WTC11 (cell line): ENCODE measurements around the gene CPT1C. TPM values are rescaled to one million over a fixed set of nuclear protein-coding genes. Genes with fewer than 3 reads are reported as not detected.

Experiments used
- ATAC-seq: fragments of 200-7000 bp; cut with Tn5 transposase; 2 replicates; pipeline ENCODE4 v1.10.0; 2021; ENCODE audit warnings: mild to moderate bottlenecking, moderate library complexity
- CTCF ChIA-PET: fragments of 300-600 bp; sonication (Branson Sonifier 250); formaldehyde crosslinking; loops from one replicate; lab custom pipeline; 2021; ENCODE audit warnings: antibody characterized with exemption; lab: Charles Lee
- POLR2A ChIA-PET: fragments of 350-600 bp; sonication (Branson Sonifier 250); formaldehyde crosslinking; loops from one replicate; lab custom pipeline; 2021; ENCODE audit warnings: antibody characterized with exemption; lab: Charles Lee
- DNase-seq: peaks from one replicate; pipeline ENCODE4 v3.0.0; 2021; ENCODE audit warnings: low spot score
- H3K27ac Mint-ChIP-seq: 2 replicates; pipeline ENCODE4 v1.8.0; 2021; ENCODE audit warnings: mixed read lengths
- H3K27me3 Mint-ChIP-seq: 2 replicates; pipeline ENCODE4 v1.8.0; 2021; ENCODE audit warnings: low read depth, mild to moderate bottlenecking, moderate library complexity, mixed read lengths
- H3K36me3 Mint-ChIP-seq: 2 replicates; pipeline ENCODE4 v1.8.0; 2021; ENCODE audit warnings: mixed read lengths
- H3K4me1 Mint-ChIP-seq: 2 replicates; pipeline ENCODE4 v1.8.0; 2022; ENCODE audit warnings: mixed read lengths
- H3K4me3 Mint-ChIP-seq: 2 replicates; pipeline ENCODE4 v1.8.0; 2021; ENCODE audit warnings: mild to moderate bottlenecking, moderate library complexity, mixed read lengths
- H3K9me3 Mint-ChIP-seq: 2 replicates; pipeline ENCODE4 v1.8.0; 2021; ENCODE audit warnings: mixed read lengths
- MYBL2 ChIP-seq: sonication (generic); formaldehyde crosslinking; IDR thresholded peaks from 2 replicates; pipeline ENCODE4 v1.8.1; 2023; ENCODE audit warnings: mild to moderate bottlenecking, moderate library complexity, missing genetic modification reagents
- NFYB ChIP-seq: sonication (generic); formaldehyde crosslinking; conservative IDR thresholded peaks from 2 replicates; pipeline ENCODE4 v1.8.0; 2022; ENCODE audit warnings: low read depth, missing genetic modification reagents
- NR1H2 ChIP-seq: sonication (generic); formaldehyde crosslinking; IDR thresholded peaks from 2 replicates; pipeline ENCODE4 v1.9.0; 2021; ENCODE audit warnings: mild to moderate bottlenecking, moderate library complexity, missing genetic modification reagents
- PRRX2 ChIP-seq: fragments of 250-450 bp; sonication (Bioruptor Pico); IDR thresholded peaks from 2 replicates; pipeline ENCODE4 v1.8.0; 2021; ENCODE audit warnings: mild to moderate bottlenecking
- RELA ChIP-seq: sonication (generic); formaldehyde crosslinking; IDR thresholded peaks from 2 replicates; pipeline ENCODE4 v1.8.1; 2022; ENCODE audit warnings: missing genetic modification reagents, mild to moderate bottlenecking, borderline replicate concordance
- SMAD4 ChIP-seq: sonication (generic); formaldehyde crosslinking; IDR thresholded peaks from 2 replicates; pipeline ENCODE4 v1.8.0; 2022; ENCODE audit warnings: mild to moderate bottlenecking, missing genetic modification reagents
- SP1 ChIP-seq: sonication (generic); formaldehyde crosslinking; conservative IDR thresholded peaks from 2 replicates; pipeline ENCODE4 v1.8.1; 2022; ENCODE audit warnings: missing genetic modification reagents
- TEAD4 ChIP-seq: sonication (generic); formaldehyde crosslinking; IDR thresholded peaks from 2 replicates; pipeline ENCODE4 v1.8.0; 2022; ENCODE audit warnings: mild to moderate bottlenecking, missing genetic modification reagents
- ZBTB21 ChIP-seq: sonication (generic); formaldehyde crosslinking; IDR thresholded peaks from 2 replicates; pipeline ENCODE4 v1.8.1; 2023; ENCODE audit warnings: mild to moderate bottlenecking, missing genetic modification reagents, borderline replicate concordance
- ZNF121 ChIP-seq: sonication (generic); formaldehyde crosslinking; IDR thresholded peaks from 2 replicates; pipeline ENCODE4 v1.8.0; 2023; ENCODE audit warnings: missing genetic modification reagents
- ZNF138 ChIP-seq: sonication (generic); formaldehyde crosslinking; conservative IDR thresholded peaks from 2 replicates; pipeline ENCODE4 v1.8.1; 2022; ENCODE audit warnings: mild to moderate bottlenecking, moderate library complexity, missing genetic modification reagents
- ZNF219 ChIP-seq: sonication (generic); formaldehyde crosslinking; IDR thresholded peaks from 2 replicates; pipeline ENCODE4 v1.8.0; 2023; ENCODE audit warnings: missing genetic modification reagents, mild to moderate bottlenecking, borderline replicate concordance
- ZNF232 ChIP-seq: sonication (generic); formaldehyde crosslinking; IDR thresholded peaks from 2 replicates; pipeline ENCODE4 v1.8.0; 2022; ENCODE audit warnings: mild to moderate bottlenecking, missing genetic modification reagents
- ZNF396 ChIP-seq: fragments of 250-450 bp; sonication (Bioruptor Pico); IDR thresholded peaks from 2 replicates; pipeline ENCODE4 v1.8.0; 2021; ENCODE audit warnings: mild to moderate bottlenecking, moderate library complexity, borderline replicate concordance
- ZNF512 ChIP-seq: sonication (generic); formaldehyde crosslinking; IDR thresholded peaks from 2 replicates; pipeline ENCODE4 v1.8.1; 2022; ENCODE audit warnings: missing genetic modification reagents, borderline replicate concordance
- ZSCAN18 ChIP-seq: fragments of 250-450 bp; sonication (Bioruptor Pico); IDR thresholded peaks from 2 replicates; pipeline ENCODE4 v2.1.2; 2022; ENCODE audit warnings: mild to moderate bottlenecking, moderate library complexity
- total RNA-seq: library from RNA; stranded (reverse); gene quantifications from 3 replicates; pipeline ENCODE4 v1.2.3, GENCODE V29; 2021
- TF ChIP-seq, protein P1 (sequence below): sonication (generic); formaldehyde crosslinking; IDR thresholded peaks from 2 replicates; pipeline ENCODE4 v1.8.0; 2022; ENCODE audit warnings: mild to moderate bottlenecking, missing genetic modification reagents
- TF ChIP-seq, protein P2 (sequence below): sonication (generic); formaldehyde crosslinking; conservative IDR thresholded peaks from 2 replicates; pipeline ENCODE4 v1.8.1; 2022; ENCODE audit warnings: mild to moderate bottlenecking, missing genetic modification reagents
- TF ChIP-seq, protein P3 (sequence below): fragments of 250-450 bp; sonication (Bioruptor Pico); IDR thresholded peaks from 2 replicates; pipeline ENCODE4 v1.9.0; 2021; ENCODE audit warnings: mild to moderate bottlenecking, borderline replicate concordance
- TF ChIP-seq, protein P4 (sequence below): sonication (generic); formaldehyde crosslinking; IDR thresholded peaks from 2 replicates; pipeline ENCODE4 v1.8.1; 2022; ENCODE audit warnings: mild to moderate bottlenecking, missing genetic modification reagents, moderate library complexity, borderline replicate concordance
- TF ChIP-seq, protein P5 (sequence below): sonication (generic); formaldehyde crosslinking; IDR thresholded peaks from 2 replicates; pipeline ENCODE4 v1.8.1; 2023; ENCODE audit warnings: mild to moderate bottlenecking, missing genetic modification reagents, moderate library complexity
- TF ChIP-seq, protein P6 (sequence below): sonication (generic); formaldehyde crosslinking; IDR thresholded peaks from 2 replicates; pipeline ENCODE4 v1.8.0; 2022; ENCODE audit warnings: mild to moderate bottlenecking, missing genetic modification reagents

The CPT1C gene
- total RNA-seq, 1 experiment from 2014 or later: 74.6 TPM

- TF ChIP-seq ZNF121 (0 out of 2 replicates have a peak, but pooled peaks have one; percentile 8), NR1H2 (CRISPR knock-in tag) (no peak), ZNF512 (CRISPR knock-in tag) (no peak), ZNF219 (CRISPR knock-in tag) (no peak), ZNF138 (CRISPR knock-in tag) (no peak), SP1 (peak; percentile 87), ZNF396 (CRISPR knock-in tag) (no peak), ZNF232 (CRISPR knock-in tag) (no peak), ZSCAN18 (CRISPR knock-in tag) (no peak), PRRX2 (CRISPR knock-in tag) (no peak)
- TF ChIP-seq, protein P1, sequence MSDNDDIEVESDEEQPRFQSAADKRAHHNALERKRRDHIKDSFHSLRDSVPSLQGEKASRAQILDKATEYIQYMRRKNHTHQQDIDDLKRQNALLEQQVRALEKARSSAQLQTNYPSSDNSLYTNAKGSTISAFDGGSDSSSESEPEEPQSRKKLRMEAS (CRISPR knock-in tag): peak; percentile 89
- TF ChIP-seq, protein P2, sequence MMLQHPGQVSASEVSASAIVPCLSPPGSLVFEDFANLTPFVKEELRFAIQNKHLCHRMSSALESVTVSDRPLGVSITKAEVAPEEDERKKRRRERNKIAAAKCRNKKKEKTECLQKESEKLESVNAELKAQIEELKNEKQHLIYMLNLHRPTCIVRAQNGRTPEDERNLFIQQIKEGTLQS: no peak
- TF ChIP-seq, protein P3, sequence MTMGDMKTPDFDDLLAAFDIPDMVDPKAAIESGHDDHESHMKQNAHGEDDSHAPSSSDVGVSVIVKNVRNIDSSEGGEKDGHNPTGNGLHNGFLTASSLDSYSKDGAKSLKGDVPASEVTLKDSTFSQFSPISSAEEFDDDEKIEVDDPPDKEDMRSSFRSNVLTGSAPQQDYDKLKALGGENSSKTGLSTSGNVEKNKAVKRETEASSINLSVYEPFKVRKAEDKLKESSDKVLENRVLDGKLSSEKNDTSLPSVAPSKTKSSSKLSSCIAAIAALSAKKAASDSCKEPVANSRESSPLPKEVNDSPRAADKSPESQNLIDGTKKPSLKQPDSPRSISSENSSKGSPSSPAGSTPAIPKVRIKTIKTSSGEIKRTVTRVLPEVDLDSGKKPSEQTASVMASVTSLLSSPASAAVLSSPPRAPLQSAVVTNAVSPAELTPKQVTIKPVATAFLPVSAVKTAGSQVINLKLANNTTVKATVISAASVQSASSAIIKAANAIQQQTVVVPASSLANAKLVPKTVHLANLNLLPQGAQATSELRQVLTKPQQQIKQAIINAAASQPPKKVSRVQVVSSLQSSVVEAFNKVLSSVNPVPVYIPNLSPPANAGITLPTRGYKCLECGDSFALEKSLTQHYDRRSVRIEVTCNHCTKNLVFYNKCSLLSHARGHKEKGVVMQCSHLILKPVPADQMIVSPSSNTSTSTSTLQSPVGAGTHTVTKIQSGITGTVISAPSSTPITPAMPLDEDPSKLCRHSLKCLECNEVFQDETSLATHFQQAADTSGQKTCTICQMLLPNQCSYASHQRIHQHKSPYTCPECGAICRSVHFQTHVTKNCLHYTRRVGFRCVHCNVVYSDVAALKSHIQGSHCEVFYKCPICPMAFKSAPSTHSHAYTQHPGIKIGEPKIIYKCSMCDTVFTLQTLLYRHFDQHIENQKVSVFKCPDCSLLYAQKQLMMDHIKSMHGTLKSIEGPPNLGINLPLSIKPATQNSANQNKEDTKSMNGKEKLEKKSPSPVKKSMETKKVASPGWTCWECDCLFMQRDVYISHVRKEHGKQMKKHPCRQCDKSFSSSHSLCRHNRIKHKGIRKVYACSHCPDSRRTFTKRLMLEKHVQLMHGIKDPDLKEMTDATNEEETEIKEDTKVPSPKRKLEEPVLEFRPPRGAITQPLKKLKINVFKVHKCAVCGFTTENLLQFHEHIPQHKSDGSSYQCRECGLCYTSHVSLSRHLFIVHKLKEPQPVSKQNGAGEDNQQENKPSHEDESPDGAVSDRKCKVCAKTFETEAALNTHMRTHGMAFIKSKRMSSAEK: no peak
Measured at GRCh38 chr19:49746206-49746958, 55.5 kb downstream of the CPT1C start (continued).

DNA sequence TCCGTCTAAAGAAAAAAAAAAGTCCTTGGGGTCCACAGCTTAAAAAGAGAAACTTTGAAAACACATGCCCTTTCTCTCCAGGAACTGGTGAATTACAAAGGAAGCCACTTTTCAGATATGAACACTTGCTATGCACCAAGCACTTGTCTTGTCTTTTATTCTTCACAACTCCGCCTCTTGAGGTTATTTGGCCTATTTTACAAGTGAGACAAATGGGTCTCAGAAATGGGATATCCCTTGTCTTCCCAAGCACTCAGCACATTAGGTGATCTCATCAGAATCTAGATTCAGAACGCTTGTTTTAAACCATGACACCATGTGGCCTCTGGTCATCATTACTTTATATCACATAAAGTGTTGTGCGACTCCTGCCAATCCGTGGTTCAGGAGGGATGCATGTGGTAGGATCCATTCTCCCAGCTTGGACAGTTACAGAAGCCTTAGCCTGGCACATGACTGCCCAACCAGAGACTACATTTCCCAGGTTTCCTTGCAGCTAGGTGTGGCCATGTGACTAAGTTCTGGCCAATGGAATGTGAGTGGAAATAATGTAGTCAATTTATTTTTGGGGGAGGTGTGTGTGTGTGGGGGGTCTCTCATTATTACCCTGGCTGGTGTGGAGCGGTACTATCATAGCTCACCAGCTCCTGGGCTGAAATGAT lies 58.3 kb downstream of the CPT1C start:
- 0 out of 2 replicates have a peak, but pooled peaks cover 4% of the 10 kb centered on the region for H3K36me3 Mint-ChIP-seq
- CTCF ChIA-PET: interaction anchor here (1.5 to 1.8 kb wide), 2 partner anchors 32 to 203 kb away, joined by 4 to 6 read pairs; no protein-coding TSS in a partner anchor
- POLR2A ChIA-PET: no interaction called here
- no peak overlapping the region for H3K4me3 Mint-ChIP-seq
- ATAC-seq (peak; percentile 15), DNase-seq (no peak)
- H3K27ac Mint-ChIP-seq: 0 out of 2 replicates have a peak overlapping the region, but pooled peaks have one; percentile 0
- peaks cover 15% of the 10 kb centered on the region for H3K9me3 Mint-ChIP-seq
- H3K27me3 Mint-ChIP-seq: peaks cover 20% of the 10 kb centered on the region
- H3K4me1 Mint-ChIP-seq: peaks cover 6% of the 10 kb centered on the region; the same call in 1 of the 2 replicates
- TF ChIP-seq, protein P1 (CRISPR knock-in tag): peak; percentile 38; the same call in 1 of the 2 replicates
- TF ChIP-seq SMAD4 (CRISPR knock-in tag): no peak
- TF ChIP-seq, protein P4, sequence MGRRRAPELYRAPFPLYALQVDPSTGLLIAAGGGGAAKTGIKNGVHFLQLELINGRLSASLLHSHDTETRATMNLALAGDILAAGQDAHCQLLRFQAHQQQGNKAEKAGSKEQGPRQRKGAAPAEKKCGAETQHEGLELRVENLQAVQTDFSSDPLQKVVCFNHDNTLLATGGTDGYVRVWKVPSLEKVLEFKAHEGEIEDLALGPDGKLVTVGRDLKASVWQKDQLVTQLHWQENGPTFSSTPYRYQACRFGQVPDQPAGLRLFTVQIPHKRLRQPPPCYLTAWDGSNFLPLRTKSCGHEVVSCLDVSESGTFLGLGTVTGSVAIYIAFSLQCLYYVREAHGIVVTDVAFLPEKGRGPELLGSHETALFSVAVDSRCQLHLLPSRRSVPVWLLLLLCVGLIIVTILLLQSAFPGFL (CRISPR knock-in tag): no peak
- TF ChIP-seq NFYB: peak; percentile 97
- TF ChIP-seq, protein P5, sequence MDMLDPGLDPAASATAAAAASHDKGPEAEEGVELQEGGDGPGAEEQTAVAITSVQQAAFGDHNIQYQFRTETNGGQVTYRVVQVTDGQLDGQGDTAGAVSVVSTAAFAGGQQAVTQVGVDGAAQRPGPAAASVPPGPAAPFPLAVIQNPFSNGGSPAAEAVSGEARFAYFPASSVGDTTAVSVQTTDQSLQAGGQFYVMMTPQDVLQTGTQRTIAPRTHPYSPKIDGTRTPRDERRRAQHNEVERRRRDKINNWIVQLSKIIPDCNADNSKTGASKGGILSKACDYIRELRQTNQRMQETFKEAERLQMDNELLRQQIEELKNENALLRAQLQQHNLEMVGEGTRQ (CRISPR knock-in tag): peak; percentile 96
- TF ChIP-seq, protein P6, sequence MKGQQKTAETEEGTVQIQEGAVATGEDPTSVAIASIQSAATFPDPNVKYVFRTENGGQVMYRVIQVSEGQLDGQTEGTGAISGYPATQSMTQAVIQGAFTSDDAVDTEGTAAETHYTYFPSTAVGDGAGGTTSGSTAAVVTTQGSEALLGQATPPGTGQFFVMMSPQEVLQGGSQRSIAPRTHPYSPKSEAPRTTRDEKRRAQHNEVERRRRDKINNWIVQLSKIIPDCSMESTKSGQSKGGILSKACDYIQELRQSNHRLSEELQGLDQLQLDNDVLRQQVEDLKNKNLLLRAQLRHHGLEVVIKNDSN: peak; percentile 96
- TF ChIP-seq ZBTB21 (CRISPR knock-in tag): no peak
- no peak for TF ChIP-seq MYBL2 (CRISPR knock-in tag)
- no peak for TF ChIP-seq ZSCAN18 (CRISPR knock-in tag)
- TF ChIP-seq TEAD4: no peak
- TF ChIP-seq RELA (CRISPR knock-in tag): no peak
